ENCODE data around the gene TNIP2.
A peak's percentile ranks its signal among the peaks of the same experiment; 100 is the strongest.
"Not testable (repeated sequence)": the region's sequence is repeated elsewhere in the genome, so short reads cannot be mapped to it uniquely, and the experiment has no call there.

TNIP2 gene

GRCh38 chr4:2793586-2794485 is 37.7 kb upstream of the TNIP2 start:
- no peak for DNase-seq (ENCODE audit: low read depth in 2 of 2)

GRCh38 chr4:2792711-2793585 is 36.8 kb upstream of the TNIP2 start, which contains the start of gene SH3BP2:
SH3BP2 (plus strand) TSS chr4:2793085; CDS start chr4:2820618, 27,533 bp downstream.
- DNase-seq (ENCODE audit: low read depth in 2 of 2) = peak; percentile 34 to 37

- DNase-seq (ENCODE audit: low read depth in 2 of 2) = no peak
Observed at GRCh38 chr4:2792396-2792710, 36.2 kb upstream of the TNIP2 start.

GRCh38 chr4:2791518-2792395 is 35.6 kb upstream of the TNIP2 start:
- no peak for DNase-seq (ENCODE audit: low read depth in 2 of 2)

DNA sequence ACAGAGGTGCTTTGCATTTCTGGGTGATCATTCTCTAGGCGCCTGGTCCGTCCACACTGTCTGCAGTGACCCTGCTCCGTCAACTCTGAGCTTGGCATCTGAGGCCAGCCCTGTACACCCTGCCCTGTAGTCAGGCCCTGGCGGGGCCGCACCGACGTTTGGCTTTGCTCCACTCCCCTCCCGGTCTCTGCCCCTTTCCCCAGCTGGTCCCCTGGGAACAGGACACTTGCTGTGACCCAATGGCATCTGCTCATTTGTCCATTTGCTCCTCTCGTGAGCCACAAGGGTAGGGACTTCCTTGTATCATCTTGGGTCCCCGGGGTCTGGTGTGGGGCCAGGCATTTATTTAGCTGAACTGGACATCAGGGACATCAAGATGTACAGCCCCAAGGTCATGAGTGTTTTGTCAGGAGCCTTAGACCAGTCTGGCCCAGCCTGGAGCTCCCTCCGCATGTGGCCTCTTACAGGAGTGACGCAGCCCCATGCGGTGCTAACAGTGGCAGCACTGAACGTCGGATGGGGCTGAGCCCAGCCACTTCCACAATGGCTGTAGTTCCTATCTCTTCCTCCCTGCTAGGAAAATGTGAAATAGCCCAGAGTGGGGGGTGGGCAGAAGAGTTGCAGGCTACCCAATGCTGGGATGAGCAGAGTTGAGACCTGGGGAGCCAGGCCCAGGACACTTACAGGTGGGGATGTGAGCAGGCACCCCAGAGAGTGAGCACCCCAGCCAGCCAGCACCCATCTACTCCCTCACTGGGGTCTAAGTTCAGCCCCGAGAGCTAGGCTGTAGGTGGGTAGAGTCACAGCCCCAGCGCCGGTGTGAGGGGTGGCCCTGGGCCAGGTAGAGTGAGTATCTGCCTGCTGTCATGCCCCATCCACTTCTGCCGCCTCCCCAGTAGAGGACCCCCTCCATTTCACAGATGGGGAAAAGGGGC is 34.7 kb upstream of the TNIP2 start:
- no peak for DNase-seq (ENCODE audit: low read depth in 2 of 2)

DNA sequence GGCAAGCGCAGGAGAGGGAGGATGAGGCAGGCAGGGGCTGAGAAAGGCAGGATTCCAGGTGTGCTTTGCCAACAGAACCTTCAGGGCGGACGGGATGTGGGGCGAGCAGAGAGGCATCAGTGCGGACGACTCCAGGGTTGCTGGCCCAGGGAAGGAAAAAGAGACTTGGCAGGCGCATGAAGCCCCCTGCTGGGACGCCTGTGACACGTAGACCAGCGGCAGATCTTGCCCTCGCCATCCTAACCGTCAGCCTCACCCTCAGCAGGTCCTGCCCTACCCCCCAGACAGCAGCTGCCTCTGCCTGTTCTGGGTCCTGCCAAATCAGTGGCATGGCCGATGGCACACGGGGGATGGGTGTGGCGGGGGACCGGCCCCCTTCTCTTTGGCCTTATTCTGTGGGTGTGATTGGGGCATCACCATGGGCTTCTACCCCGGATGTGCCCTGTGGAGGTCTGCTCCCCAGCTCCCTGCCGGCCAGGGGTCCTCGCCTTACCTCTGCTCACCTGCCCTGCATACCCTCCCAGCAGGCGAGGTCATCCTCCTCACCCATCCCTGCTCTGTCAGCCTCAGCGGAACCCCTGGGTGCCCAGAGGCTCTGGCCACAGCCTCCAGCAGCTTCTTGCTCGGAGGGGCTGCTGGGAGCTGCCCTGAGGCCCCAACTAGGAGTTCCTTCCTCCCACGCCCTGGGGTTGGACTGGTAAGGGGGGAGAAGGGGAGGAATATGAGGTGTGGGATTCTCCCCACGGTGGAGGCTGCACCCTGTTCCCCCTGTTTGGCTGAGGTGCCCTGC is 33.9 kb upstream of the TNIP2 start:
- DNase-seq (ENCODE audit: low read depth in 2 of 2) = no peak

DNA sequence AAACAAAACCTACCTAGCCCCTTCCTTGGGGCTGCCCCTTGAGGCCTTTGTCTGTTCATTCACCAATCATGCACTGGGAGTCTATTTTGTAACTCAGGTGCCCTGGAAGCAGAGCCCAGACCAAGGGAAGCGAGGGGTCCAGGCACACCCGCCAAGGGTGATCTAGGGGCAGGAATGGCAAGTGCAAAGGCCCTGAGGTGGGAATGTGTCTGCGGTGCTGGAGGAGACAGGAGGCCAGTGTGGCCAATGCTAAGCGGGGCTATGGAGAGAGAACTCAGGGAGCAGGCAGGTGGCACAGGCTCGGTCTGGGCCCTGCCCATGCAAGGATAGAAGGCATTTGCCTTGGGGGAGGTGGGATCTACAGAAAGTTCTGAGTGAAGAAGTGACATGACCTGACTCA is 33.2 kb upstream of the TNIP2 start:
- no peak for DNase-seq (ENCODE audit: low read depth in 2 of 2)

DNA sequence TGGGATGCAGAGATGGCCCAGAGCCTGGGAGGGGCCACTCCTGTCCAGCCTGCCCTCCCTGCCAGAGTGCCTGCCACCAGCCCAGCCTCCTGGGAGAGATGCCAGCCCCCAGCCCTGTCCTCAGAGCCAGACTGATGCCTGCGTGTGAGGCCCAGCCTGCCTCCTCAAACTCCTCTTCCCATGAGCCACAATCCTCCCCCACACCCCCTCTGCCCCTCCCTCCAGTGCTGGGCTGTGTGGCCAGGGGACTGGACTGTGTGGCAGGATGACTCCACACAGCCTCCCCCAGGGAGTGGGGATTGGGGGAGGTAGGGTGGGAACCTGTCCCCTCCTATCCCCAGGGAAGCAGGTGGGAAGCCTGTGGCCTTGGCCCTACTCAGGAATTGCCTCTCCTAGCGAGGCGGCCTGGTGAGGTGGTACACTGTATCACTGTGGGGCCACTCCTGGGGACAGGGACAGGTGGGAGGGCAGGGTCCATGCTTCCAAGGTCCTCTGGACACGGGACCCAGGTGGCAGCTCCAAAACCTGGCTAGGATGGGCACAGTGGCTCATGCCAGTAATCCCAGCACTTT is 32.5 kb upstream of the TNIP2 start:
- no peak for DNase-seq (ENCODE audit: low read depth in 2 of 2)

DNA sequence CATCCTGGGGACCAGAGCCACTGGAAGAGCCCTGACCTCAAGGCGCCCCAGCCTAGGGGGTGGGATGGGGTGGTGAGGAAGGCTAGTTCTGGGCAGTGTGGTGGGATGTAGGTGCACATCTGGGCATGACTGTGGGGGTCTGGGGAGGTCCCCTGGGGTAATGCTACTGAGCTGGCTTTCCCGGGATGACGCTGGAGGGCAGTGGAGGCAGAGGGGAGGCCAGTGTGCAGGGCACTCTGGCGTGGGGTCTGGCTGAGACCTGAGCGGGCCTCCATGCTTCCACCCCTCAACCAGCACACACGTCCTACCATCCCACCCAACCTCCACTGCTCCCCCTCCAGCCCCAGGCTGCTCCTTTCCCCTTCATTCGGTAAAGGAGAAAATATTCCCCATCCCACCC is 32.0 kb upstream of the TNIP2 start:
- DNase-seq (ENCODE audit: low read depth in 2 of 2) = no peak

DNA sequence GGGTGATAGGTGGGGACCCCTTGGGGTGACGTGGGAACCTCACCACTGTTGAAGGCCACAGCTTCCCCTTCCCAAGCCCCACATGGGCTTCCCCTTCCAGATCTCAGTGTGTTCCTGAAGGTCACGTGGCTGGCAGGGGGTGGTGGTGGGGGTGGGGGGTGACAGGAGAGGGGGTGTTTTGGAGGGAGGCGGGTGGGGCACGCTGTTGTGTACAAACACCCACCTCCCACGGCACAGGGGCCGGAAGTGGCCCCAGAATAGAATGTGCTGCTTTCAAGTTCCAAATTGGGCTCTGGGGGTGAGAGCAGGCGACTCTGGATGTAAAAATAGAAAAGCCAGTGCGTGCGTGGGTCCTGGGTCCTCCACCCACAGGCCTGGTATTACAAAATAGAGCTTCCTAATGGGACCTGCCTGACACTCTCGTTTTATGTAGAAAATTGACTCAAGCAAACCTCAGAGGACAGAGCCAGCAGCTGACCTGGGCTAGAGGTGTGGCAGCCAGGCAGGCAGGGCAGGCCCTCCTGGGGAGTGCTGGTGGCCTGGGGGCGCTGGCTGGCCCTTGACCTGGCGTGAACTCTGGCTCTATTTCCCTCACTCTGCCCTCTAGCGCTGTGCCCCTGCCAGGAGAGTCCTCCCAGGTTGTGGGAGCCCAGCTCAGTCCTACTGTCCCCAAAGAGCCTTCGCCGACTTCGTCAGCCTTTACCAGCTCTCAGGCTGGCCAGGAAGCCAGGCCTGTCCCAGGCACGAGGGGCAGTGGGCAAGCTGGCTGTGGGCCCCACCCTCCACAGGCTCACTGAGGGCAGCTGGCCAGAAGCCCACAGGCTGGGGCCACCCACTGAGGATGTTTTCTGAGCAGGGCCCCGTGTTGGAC is 31.3 kb upstream of the TNIP2 start:
- no peak for DNase-seq (ENCODE audit: low read depth in 2 of 2)

- no peak for DNase-seq (ENCODE audit: low read depth in 2 of 2)
Observed at GRCh38 chr4:2786794-2787229, 30.7 kb upstream of the TNIP2 start.

DNA sequence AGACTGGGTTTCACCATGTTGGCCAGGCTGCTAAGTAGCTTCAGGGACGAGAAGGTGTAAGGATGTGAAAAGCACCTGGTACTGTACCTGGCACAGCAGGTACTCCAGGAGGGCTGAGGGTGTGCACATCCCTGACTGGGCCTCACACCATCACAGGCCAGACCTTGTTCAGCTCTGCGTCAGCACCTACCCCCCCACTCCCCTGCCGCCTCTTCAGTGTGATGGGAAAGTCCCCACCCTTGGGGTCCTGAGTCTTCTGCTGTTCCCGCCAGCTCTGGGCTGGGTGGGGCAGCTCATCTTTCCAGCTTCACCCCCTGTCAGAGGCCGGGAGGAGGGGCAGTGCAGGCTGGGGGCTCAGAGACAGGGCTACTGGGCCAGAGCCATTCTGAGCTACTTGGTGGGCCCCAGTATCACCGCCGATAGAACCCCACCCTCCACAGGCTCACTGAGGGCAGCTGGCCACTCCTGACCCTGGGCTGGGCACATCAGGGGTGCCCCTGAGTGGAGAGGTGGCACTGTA is 30.1 kb upstream of the TNIP2 start:
- DNase-seq (ENCODE audit: low read depth in 2 of 2) = no peak

DNA sequence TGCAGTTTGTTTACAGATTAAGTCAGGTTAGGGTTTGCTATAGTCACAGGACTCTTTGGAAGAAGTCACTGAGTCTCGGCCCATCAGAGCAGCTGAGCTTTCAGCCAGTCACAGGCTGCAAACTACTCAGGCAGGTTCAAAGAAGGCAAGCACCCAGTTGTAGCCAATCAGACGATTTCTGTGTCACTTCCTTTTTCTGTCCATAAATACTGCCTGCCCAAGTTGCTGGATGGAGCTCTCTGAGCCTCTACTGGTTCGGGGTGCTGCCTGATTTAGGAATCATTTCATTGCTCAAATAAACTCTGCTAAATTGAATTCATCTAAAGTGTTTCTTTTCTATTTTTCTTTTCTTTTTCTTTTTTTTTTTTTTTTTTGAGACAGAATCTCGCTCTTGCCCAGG is 29.5 kb upstream of the TNIP2 start:
- no peak for DNase-seq (ENCODE audit: low read depth in 2 of 2)

GRCh38 chr4:2783790-2784189 is 27.7 kb upstream of the TNIP2 start:
- DNase-seq (ENCODE audit: low read depth in 2 of 2) = no peak

- no peak for DNase-seq (ENCODE audit: low read depth in 2 of 2)
Observed at GRCh38 chr4:2781911-2782310, 25.8 kb upstream of the TNIP2 start.

GRCh38 chr4:2780643-2781042 is 24.5 kb upstream of the TNIP2 start:
- not testable (repeated sequence) for DNase-seq (ENCODE audit: low read depth in 2 of 2)

- DNase-seq (ENCODE audit: low read depth in 2 of 2) = no peak
Observed at GRCh38 chr4:2771264-2771663, 15.1 kb upstream of the TNIP2 start.

DNA sequence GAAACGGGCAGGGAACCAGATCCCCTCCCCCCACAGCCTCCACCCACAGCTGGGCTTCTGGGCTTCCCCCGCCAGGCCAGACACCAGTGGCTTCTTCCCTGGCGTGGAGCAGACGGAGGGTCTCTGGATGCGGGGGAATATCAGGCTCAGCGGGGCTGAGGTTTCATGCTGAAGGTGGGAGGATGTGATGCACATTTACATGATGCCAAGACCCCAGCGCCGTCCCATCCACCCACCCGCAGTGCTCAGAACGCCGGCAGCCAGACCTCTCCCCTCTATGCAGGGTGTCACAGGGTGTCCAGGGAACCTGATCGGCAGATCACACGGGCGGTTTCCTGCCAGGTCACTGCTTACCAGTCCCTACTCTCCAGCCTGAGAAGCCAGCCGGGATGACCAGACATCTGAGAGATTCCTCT is 12.8 kb upstream of the TNIP2 start:
- DNase-seq (ENCODE audit: low read depth in 2 of 2) = no peak
